Nephron (organoid): Measurements from ENCODE around the gene GABRP.

Experiments
- H3K27ac Mint-ChIP-seq, 3 experiments: 2 replicates each; pipeline ENCODE4 v1.8.0; 2020; ENCODE audit warnings: mixed read lengths in 3 of 3, mild to moderate bottlenecking in 2 of 3, moderate library complexity in 1 of 3
- H3K27me3 Mint-ChIP-seq: 2 replicates; pipeline ENCODE4 v1.8.0; 2021; ENCODE audit warnings: low read depth, mild to moderate bottlenecking, moderate library complexity, mixed read lengths
- H3K36me3 Mint-ChIP-seq: 2 replicates; pipeline ENCODE4 v1.8.0; 2020; ENCODE audit warnings: low read depth, mixed read lengths
- H3K4me1 Mint-ChIP-seq: 2 replicates; pipeline ENCODE4 v1.8.0; 2020; ENCODE audit warnings: mixed read lengths
- H3K4me3 Mint-ChIP-seq, 3 experiments: 2 replicates each; pipeline ENCODE4 v1.8.0; 2020; ENCODE audit warnings: mild to moderate bottlenecking in 3 of 3, mixed read lengths in 3 of 3, moderate library complexity in 2 of 3
- H3K9me3 Mint-ChIP-seq: 2 replicates; pipeline ENCODE4 v1.8.0; 2020; ENCODE audit warnings: mixed read lengths
- TF ChIP-seq, protein P1 (sequence below), 3 experiments: fragments of 200-600 bp; sonication (generic); IDR thresholded peaks; one replicate each; pipeline ENCODE4 v1.5.0; 2021; ENCODE audit warnings: antibody characterized with exemption in 3 of 3; ENCODE audit not compliant: unreplicated experiment in 3 of 3

Gene GABRP

DNA sequence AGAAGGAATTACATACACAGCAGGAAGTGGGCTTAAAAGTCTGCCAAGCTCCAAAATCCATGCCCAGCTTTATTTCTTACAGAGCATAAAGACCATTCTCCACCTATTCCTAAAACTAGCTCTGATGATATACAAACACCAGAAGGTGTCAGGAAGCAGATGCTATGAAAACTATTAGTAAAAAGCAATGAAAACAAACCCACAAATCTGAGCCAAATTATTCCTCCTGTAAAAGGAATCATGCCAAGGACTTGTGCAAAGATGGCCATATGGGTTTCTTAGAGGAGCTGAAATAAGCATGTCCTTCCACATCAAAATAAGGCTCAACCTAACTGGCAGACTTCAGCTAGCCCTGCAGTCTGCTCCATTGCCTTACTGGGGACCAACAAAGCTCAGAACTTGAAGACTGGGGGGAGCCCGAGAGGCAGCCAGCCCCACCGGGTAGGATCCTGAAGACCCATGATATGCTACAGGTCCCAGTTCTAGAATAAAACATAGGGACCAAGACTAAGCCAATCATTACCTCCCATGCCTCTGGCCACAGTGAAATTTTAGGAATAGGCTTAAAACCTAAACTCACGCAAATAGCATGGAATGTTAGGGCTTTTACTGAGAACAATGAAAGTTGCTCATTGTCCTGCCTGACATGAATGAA is 42.8 kb upstream of the GABRP start:
- H3K9me3 Mint-ChIP-seq: peaks cover 9% of the 10 kb centered on the region
- no peak overlapping the region for H3K4me3 Mint-ChIP-seq
- H3K27me3 Mint-ChIP-seq: peaks cover 45% of the 10 kb centered on the region
- TF ChIP-seq, protein P1, sequence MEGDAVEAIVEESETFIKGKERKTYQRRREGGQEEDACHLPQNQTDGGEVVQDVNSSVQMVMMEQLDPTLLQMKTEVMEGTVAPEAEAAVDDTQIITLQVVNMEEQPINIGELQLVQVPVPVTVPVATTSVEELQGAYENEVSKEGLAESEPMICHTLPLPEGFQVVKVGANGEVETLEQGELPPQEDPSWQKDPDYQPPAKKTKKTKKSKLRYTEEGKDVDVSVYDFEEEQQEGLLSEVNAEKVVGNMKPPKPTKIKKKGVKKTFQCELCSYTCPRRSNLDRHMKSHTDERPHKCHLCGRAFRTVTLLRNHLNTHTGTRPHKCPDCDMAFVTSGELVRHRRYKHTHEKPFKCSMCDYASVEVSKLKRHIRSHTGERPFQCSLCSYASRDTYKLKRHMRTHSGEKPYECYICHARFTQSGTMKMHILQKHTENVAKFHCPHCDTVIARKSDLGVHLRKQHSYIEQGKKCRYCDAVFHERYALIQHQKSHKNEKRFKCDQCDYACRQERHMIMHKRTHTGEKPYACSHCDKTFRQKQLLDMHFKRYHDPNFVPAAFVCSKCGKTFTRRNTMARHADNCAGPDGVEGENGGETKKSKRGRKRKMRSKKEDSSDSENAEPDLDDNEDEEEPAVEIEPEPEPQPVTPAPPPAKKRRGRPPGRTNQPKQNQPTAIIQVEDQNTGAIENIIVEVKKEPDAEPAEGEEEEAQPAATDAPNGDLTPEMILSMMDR (IDR thresholded peaks at IDR 0.05; ENCODE audit: unreplicated experiment in 3 of 3): no peak
- H3K27ac Mint-ChIP-seq: no peak overlapping the region
- H3K4me1 Mint-ChIP-seq: peaks cover 2% of the 10 kb centered on the region
- H3K36me3 Mint-ChIP-seq: peaks cover 8% of the 10 kb centered on the region

DNA sequence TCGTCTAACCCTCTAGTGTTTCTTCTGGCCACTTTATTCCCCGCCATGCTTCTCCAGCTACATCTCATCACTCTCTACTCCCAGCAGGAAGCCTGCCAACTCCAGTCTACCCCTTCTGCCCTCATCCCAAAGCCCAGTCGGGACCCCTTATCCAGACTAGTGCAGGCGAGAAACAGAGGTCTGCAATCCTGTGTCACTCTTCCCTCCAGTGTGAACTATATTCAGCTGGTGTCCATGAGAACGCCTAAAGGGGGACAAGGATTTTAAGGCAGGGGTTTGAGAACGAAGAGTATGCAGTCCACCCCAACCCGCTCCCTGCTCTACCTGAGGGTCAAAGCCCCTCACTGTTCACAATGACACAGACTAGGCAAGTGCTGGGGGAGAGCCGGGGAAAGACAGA is 41.7 kb upstream of the GABRP start:
- TF ChIP-seq, protein P1 (IDR thresholded peaks at IDR 0.05; ENCODE audit: unreplicated experiment in 3 of 3): no peak
- Mint-ChIP-seq H3K27ac (no peak overlapping the region), H3K9me3 (peaks cover 2% of the 10 kb centered on the region), H3K36me3 (no peaks in the 10 kb centered on the region), H3K4me1 (peaks cover 5% of the 10 kb centered on the region), H3K27me3 (peaks cover 48% of the 10 kb centered on the region), H3K4me3 (no peak overlapping the region)

DNA sequence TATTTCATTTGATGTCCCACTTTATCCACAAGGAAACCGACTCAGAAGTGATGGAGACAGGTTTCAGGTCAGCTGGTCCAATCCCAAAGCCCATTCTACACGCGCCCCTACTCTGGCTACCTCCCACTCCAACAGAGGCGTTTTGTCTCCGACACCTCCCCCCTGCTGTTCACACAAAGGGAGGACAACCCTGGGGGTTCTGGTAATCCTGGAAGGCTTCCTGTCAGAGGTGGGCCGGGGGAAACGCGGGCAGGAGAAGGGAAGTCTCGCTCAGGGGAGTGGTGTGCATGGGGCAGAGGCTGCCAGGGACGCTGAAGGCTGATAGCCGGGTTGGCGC is 39.7 kb upstream of the GABRP start:
- Mint-ChIP-seq H3K36me3 (no peaks in the 10 kb centered on the region), H3K27ac (no peak overlapping the region), H3K27me3 (peaks cover 56% of the 10 kb centered on the region), H3K9me3 (no peaks in the 10 kb centered on the region), H3K4me3 (no peak overlapping the region), H3K4me1 (peaks cover 5% of the 10 kb centered on the region)
- TF ChIP-seq, protein P1 (IDR thresholded peaks at IDR 0.05; ENCODE audit: unreplicated experiment in 3 of 3): no peak

DNA sequence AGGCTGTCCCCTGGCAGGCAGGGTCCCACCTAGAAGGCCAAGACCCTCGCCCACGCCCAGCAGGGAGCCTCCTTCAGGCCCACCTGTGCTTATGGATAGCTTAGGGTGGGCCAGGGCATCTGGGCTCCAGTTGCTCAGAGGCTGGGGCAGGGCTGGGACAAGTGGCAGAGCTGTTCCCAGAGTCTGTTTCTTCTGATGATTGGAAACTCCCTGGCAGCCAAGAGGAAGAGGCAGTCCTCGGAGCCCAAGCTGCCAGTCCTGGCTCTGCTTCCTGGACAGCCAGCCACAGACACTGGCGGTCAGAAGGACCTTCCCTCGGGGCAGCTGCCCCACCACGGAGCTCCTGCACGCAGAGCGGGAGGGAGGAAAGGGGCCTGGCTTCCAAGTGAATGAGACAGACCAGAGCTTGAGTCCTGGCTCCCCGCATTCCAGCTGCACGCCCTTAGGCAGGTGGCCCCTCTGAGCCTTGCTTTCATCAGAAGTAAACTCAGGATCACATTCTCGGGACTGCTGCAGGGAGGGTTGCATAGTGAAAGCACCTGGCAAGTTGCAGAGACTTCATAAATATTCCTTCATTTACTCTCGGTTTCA is 37.9 kb upstream of the GABRP start:
- H3K4me3 Mint-ChIP-seq: no peak overlapping the region
- no peaks in the 10 kb centered on the region for H3K36me3 Mint-ChIP-seq
- H3K4me1 Mint-ChIP-seq: peaks cover 7% of the 10 kb centered on the region
- no peaks in the 10 kb centered on the region for H3K9me3 Mint-ChIP-seq
- peaks cover 57% of the 10 kb centered on the region for H3K27me3 Mint-ChIP-seq
- peak overlapping the region; percentile 52 to 90 (median 66) for H3K27ac Mint-ChIP-seq
- TF ChIP-seq, protein P1 (IDR thresholded peaks at IDR 0.05; ENCODE audit: unreplicated experiment in 3 of 3): no peak

DNA sequence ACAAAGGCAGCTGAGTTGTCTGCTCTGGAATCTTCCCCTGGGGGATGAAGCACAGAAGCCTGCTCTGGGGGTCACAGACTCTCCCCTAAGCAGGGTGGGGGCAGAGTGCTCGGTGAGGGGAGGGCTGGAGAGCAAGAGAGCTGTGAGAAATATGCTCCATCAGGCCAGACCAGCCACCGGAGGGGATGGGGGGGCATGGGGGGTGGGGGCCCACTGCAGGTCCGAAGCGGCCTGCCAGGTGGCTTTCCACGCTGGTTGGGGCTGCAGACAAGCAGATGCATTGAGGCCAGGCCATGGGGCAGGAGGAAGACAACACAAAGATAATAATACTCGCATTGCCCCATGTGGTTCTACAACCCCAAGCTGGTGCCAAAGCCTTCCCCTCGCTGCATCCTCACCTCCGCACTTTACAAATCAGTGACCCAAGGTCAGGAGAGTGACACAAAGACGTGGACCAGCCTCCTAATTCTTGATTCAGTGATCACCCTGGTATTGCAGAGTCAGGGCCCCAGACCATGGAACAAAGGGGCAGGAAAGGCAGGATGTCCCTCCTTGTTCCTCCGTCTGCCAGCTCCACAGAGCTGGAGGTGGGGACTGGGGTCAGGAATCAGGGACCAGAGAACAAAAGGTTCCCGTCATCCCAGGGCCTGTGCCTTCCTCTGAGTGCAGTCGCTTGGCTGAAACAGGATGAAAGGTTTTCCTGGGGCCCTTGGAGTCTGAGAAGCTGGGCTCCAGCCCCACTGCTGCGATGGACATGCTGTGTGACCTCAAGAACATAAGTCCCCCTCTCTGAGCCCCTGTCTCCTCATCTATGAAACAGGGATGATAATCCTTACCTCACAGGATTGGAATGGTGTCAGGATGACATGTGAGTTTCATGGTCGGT is 37.2 kb upstream of the GABRP start:
- Mint-ChIP-seq H3K36me3 (no peaks in the 10 kb centered on the region), H3K4me3 (no peak overlapping the region), H3K4me1 (peaks cover 11% of the 10 kb centered on the region), H3K27me3 (peaks cover 57% of the 10 kb centered on the region), H3K9me3 (no peaks in the 10 kb centered on the region), H3K27ac (peak overlapping the region; percentile 52 to 90 (median 66))
- TF ChIP-seq, protein P1 (IDR thresholded peaks at IDR 0.05; ENCODE audit: unreplicated experiment in 3 of 3): no peak
